Measurements from ENCODE around the gene CYP1B1.

The CYP1B1 gene

GRCh38 chr2:38045811-38046210, 30.1 kb downstream of the CYP1B1 start:
- ChIA-PET POLR2A (no interaction called here), CTCF (interaction anchor here (0.9 kb wide), 1 partner anchor 19 kb away, joined by 3 read pairs; no protein-coding TSS in a partner anchor)
- H3K4me3 ChIP-seq (ENCODE audit: low read depth, low read length), result no peak overlapping the region

DNA sequence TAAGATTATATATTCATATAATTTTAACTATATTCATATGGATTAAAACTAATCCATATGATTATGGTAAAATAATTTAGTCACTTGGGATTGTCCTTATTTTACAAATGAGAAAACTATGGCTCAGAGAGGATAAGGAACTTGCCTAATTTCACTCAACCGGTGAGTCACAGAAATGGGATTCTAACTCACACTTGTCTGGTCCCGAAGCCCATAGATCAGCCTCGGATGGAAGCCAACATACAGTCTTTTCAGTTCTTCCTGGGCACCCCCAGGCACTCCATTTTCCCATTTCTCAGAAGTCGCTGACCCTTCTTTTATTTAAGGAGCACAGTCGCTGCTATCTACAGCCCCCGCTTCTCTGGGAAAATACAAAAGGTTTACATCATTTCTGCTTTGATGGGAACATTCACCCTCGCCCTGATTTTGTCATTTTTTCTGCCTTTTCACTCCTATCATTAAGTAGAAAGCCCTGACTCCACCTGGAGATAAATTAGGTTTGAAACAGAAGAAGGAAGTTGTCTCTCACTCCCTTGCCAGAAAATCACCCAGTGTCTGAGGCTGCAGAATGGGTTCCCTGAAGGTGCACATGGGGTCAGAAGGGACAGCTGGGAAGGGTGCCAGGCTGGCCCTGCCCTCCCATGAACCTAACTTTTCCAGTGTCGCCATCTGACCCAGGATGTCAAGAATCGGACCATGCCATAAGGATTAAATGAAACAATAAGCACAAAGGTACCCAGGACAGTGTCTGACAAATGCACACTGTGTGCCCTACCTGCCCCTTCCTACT, 36.6 kb downstream of the CYP1B1 start:
- CTCF ChIA-PET, result no interaction called here
- POLR2A ChIA-PET, result no interaction called here
- H3K4me3 ChIP-seq (ENCODE audit: low read depth, low read length), result no peak overlapping the region
- no peak for DNase-seq (ENCODE audit: low read depth, low spot score)
- TF ChIP-seq, protein P1, sequence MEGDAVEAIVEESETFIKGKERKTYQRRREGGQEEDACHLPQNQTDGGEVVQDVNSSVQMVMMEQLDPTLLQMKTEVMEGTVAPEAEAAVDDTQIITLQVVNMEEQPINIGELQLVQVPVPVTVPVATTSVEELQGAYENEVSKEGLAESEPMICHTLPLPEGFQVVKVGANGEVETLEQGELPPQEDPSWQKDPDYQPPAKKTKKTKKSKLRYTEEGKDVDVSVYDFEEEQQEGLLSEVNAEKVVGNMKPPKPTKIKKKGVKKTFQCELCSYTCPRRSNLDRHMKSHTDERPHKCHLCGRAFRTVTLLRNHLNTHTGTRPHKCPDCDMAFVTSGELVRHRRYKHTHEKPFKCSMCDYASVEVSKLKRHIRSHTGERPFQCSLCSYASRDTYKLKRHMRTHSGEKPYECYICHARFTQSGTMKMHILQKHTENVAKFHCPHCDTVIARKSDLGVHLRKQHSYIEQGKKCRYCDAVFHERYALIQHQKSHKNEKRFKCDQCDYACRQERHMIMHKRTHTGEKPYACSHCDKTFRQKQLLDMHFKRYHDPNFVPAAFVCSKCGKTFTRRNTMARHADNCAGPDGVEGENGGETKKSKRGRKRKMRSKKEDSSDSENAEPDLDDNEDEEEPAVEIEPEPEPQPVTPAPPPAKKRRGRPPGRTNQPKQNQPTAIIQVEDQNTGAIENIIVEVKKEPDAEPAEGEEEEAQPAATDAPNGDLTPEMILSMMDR (IDR thresholded peaks at IDR 0.05; ENCODE audit: insufficient read depth, low read length, missing control alignments), result no peak

More at GRCh38 chr2:38045811-38046210, 30.1 kb downstream of the CYP1B1 start:
- TF ChIP-seq, protein P1 (IDR thresholded peaks at IDR 0.05; ENCODE audit: insufficient read depth, low read length, missing control alignments), result no peak
- DNase-seq (ENCODE audit: low read depth, low spot score), result no peak

DNA sequence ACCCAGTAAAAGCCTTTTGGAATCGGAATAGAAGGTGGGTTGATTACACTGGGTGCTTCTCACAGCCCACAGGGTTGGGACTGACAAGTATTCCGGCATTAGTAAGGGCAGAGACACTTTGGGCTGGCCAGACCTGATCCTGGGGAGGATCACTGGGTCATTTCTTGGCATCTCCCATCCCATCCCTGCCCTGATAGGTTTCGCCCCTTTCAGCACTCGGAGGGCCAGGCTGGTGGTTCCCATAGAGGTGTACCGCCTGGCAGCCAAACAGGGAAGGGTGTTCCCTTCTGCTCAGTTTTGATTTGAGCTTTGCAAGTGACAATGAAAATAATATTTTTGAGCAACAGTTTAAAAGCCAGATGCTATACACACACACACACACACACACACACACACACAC, 37.3 kb downstream of the CYP1B1 start:
- ChIA-PET CTCF (interaction anchor here (0.8 kb wide), 3 partner anchors 11 to 46 kb away, joined by 3 to 4 read pairs (median 4); no protein-coding TSS in a partner anchor), POLR2A (interaction anchor here (0.6 kb wide), 1 partner anchor 706 kb away, joined by 4 read pairs; no protein-coding TSS in a partner anchor)
- H3K4me3 ChIP-seq (ENCODE audit: low read depth, low read length), result no peak overlapping the region
- TF ChIP-seq, protein P1 (IDR thresholded peaks at IDR 0.05; ENCODE audit: insufficient read depth, low read length, missing control alignments), result no peak
- DNase-seq (ENCODE audit: low read depth, low spot score), result no peak

DNA sequence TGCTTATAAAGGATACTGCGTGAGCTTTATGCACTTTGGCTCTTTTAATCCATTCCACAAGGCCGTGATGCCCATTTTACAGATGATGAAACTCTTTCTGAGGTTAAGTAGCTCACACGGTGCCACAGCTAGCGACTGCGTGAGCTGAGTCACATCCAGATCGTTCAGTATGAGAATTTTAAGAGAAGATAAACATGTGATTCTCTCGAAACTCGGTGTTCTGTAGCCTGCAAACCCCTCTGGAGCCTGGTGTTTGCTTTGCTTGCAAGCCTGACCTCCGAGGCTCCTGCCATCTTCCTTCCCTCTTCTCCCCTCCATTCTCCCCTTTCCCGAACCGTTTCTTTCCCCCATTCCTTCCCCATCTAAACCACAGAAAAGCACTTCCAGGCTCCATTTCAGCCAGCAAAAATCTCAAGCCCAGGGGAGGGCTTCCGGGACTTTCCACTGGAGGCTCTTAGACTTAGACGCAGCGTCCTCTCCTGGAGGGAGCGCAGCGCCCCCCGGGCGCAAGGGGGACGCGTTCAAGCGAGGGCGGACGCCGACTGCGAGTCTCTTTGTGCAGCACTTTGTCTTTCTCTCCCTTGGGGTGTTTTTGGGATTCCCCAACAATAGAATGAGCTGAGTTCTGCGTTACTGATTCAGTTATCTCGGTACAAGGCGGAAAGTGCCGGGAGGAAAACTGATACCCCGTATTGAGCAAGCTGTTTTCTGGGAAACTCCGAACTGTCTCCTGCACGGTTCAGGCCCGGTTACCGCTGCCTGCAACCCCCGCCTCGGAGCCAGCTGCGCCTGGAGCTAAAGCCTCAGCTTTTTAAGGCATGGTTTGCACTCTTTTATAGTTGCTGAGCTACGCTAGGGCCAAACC, 38.0 kb downstream of the CYP1B1 start:
- H3K4me3 ChIP-seq (ENCODE audit: low read depth, low read length), result peak overlapping the region; percentile 33
- ChIA-PET POLR2A (interaction anchor here (0.6 kb wide), 1 partner anchor 706 kb away, joined by 4 read pairs; no protein-coding TSS in a partner anchor), CTCF (interaction anchor here (0.8 kb wide), 3 partner anchors 11 to 45 kb away, joined by 3 to 4 read pairs (median 4); no protein-coding TSS in a partner anchor)
- TF ChIP-seq, protein P1 (IDR thresholded peaks at IDR 0.05; ENCODE audit: insufficient read depth, low read length, missing control alignments), result peak; percentile 32
- no peak for DNase-seq (ENCODE audit: low read depth, low spot score)

GRCh38 chr2:38037325-38037724, 38.6 kb downstream of the CYP1B1 start:
- no peak for DNase-seq (ENCODE audit: low read depth, low spot score)
- CTCF ChIA-PET, result interaction anchor here (1.5 to 1.7 kb wide), 2 partner anchors 10 to 237 kb away, joined by 4 to 6 read pairs; no protein-coding TSS in a partner anchor
- POLR2A ChIA-PET, result no interaction called here
- H3K4me3 ChIP-seq (ENCODE audit: low read depth, low read length), result no peak overlapping the region
- TF ChIP-seq, protein P1 (IDR thresholded peaks at IDR 0.05; ENCODE audit: insufficient read depth, low read length, missing control alignments), result no peak
